Astrocyte of the spinal cord (primary cell): ENCODE data around the gene PRKCE.

Experiments used
- DNase-seq: peaks from one replicate; pipeline ENCODE4 v3.0.0; 2011; ENCODE audit warnings: low read depth, low spot score
- H3K4me3 ChIP-seq: 2 replicates; pipeline ENCODE4 v1.5.1; 2011; ENCODE audit warnings: low read depth, mild to moderate bottlenecking, low read length, moderate library complexity
- CTCF ChIP-seq: IDR thresholded peaks from 2 replicates; pipeline ENCODE4 v1.5.1; 2012; ENCODE audit warnings: low read depth, mild to moderate bottlenecking, low read length, inconsistent platforms
- in situ Hi-C: cut with HindIII; loops from 2 replicates; pipeline ENCODE4 v1.10.0; 2017; ENCODE audit warnings: low sequenced_read_pairs

The PRKCE gene

GRCh38 chr2:45709137-45709536, 57.7 kb downstream of the PRKCE start:
- TF ChIP-seq CTCF = no peak
- in situ Hi-C loops = no loop called here
- no peak overlapping the region for H3K4me3 ChIP-seq
- no peak for DNase-seq

GRCh38 chr2:45710468-45710867, 59.0 kb downstream of the PRKCE start:
- no peak for DNase-seq
- in situ Hi-C loops = no loop called here
- no peak overlapping the region for H3K4me3 ChIP-seq
- no peak for TF ChIP-seq CTCF

- TF ChIP-seq CTCF = no peak
- DNase-seq = no peak
- no peak overlapping the region for H3K4me3 ChIP-seq
- in situ Hi-C loops = no loop called here
Measured at GRCh38 chr2:45711224-45711623, 59.7 kb downstream of the PRKCE start.

GRCh38 chr2:45712570-45712969, 61.1 kb downstream of the PRKCE start:
- H3K4me3 ChIP-seq = no peak overlapping the region
- no peak for TF ChIP-seq CTCF
- DNase-seq = no peak
- in situ Hi-C loops = no loop called here

- in situ Hi-C loops = no loop called here
- H3K4me3 ChIP-seq = no peak overlapping the region
- TF ChIP-seq CTCF = no peak
- DNase-seq = no peak
Measured at GRCh38 chr2:45713136-45713535, 61.7 kb downstream of the PRKCE start.

- no peak for TF ChIP-seq CTCF
Measured at GRCh38 chr2:45713591-45713990, 62.1 kb downstream of the PRKCE start.

GRCh38 chr2:45714679-45715078, 63.2 kb downstream of the PRKCE start:
- TF ChIP-seq CTCF = no peak
- in situ Hi-C loops = no loop called here
- no peak for DNase-seq
- H3K4me3 ChIP-seq = no peak overlapping the region

More at GRCh38 chr2:45713591-45713990, 62.1 kb downstream of the PRKCE start:
- DNase-seq = no peak
- H3K4me3 ChIP-seq = no peak overlapping the region
- in situ Hi-C loops = no loop called here
